HEK293T (cell line): ENCODE data around the gene SLCO1A2.

Experiments
- CTCF ChIA-PET: fragments of 350-600 bp; formaldehyde crosslinking; extraction: SDS; loops from one replicate; lab custom pipeline; 2021; ENCODE audit warnings: antibody characterized with exemption, inconsistent platforms; lab: Yijun Ruan, JAX
- POLR2A ChIA-PET: fragments of 350-600 bp; formaldehyde crosslinking; extraction: SDS; loops from one replicate; lab custom pipeline; 2020; ENCODE audit warnings: antibody characterized with exemption, inconsistent platforms; lab: Yijun Ruan, JAX
- DNase-seq: peaks from one replicate; pipeline ENCODE4 v3.0.0; 2012; ENCODE audit warnings: mixed read lengths; ENCODE audit errors: extremely low spot score
- ARNT ChIP-seq: fragments of 450-650 bp; IDR thresholded peaks from 2 replicates; pipeline ENCODE4 v1.6.1; 2017; ENCODE audit warnings: mild to moderate bottlenecking
- BHLHE40 ChIP-seq: fragments of 450-650 bp; IDR thresholded peaks from 2 replicates; pipeline ENCODE4 v1.6.1; 2016; ENCODE audit warnings: mild to moderate bottlenecking, moderate library complexity, borderline replicate concordance
- CTBP1 ChIP-seq: fragments of 450-650 bp; IDR thresholded peaks from 2 replicates; pipeline ENCODE4 v1.6.1; 2016; ENCODE audit warnings: borderline replicate concordance
- ELF4 ChIP-seq: fragments of 450-650 bp; IDR thresholded peaks from 2 replicates; pipeline ENCODE4 v1.6.1; 2017; ENCODE audit warnings: antibody characterized with exemption
- FOXA1 ChIP-seq: fragments of 450-650 bp; IDR thresholded peaks from 2 replicates; pipeline ENCODE4 v1.6.1; 2016; ENCODE audit warnings: mild to moderate bottlenecking
- FOXK2 ChIP-seq: fragments of 450-650 bp; IDR thresholded peaks from 2 replicates; pipeline ENCODE4 v1.6.1; 2016; ENCODE audit warnings: mild to moderate bottlenecking
- FOXM1 ChIP-seq: fragments of 450-650 bp; IDR thresholded peaks from 2 replicates; pipeline ENCODE4 v1.6.1; 2017; ENCODE audit warnings: mild to moderate bottlenecking, borderline replicate concordance
- HDGF ChIP-seq: fragments of 450-650 bp; IDR thresholded peaks from 2 replicates; pipeline ENCODE4 v1.6.1; 2017; ENCODE audit warnings: antibody characterized with exemption, borderline replicate concordance
- L3MBTL2 ChIP-seq: fragments of 450-650 bp; conservative IDR thresholded peaks from 2 replicates; pipeline ENCODE4 v1.6.1; 2016; ENCODE audit warnings: mild to moderate bottlenecking
- LEF1 ChIP-seq: fragments of 450-650 bp; IDR thresholded peaks from 2 replicates; pipeline ENCODE4 v1.6.1; 2017; ENCODE audit warnings: mild to moderate bottlenecking, borderline replicate concordance
- NFRKB ChIP-seq: fragments of 450-650 bp; IDR thresholded peaks from 2 replicates; pipeline ENCODE4 v1.6.1; 2016; ENCODE audit warnings: mild to moderate bottlenecking, moderate library complexity
- PKNOX1 ChIP-seq: fragments of 450-650 bp; IDR thresholded peaks from 2 replicates; pipeline ENCODE4 v1.6.1; 2016
- SP1 ChIP-seq: fragments of 450-650 bp; IDR thresholded peaks from 2 replicates; pipeline ENCODE4 v1.6.1; 2017
- SUZ12 ChIP-seq: fragments of 450-650 bp; IDR thresholded peaks from 2 replicates; pipeline ENCODE4 v1.6.1; 2016; ENCODE audit warnings: mild to moderate bottlenecking
- TARDBP ChIP-seq: fragments of 450-650 bp; IDR thresholded peaks from 2 replicates; pipeline ENCODE4 v1.6.1; 2016
- ZNF384 ChIP-seq: fragments of 450-650 bp; IDR thresholded peaks from 2 replicates; pipeline ENCODE4 v1.6.1; 2016

Gene SLCO1A2

GRCh38 chr12:21330682-21331253 lies 3.9 kb downstream of the SLCO1A2 start:
- no peak for DNase-seq
- ChIA-PET POLR2A (no interaction called here), CTCF (no interaction called here)
- TF ChIP-seq TARDBP (no peak), SUZ12 (no peak)

GRCh38 chr12:21328578-21328977 lies 6.1 kb downstream of the SLCO1A2 start:
- DNase-seq = no peak
- ChIA-PET CTCF (interaction anchor here (0.6 kb wide), 1 partner anchor 15 kb away, joined by 7 read pairs; no protein-coding TSS in a partner anchor), POLR2A (no interaction called here)
- no peak for TF ChIP-seq TARDBP
- TF ChIP-seq L3MBTL2 = no peak
- no peak for TF ChIP-seq NFRKB
- no peak for TF ChIP-seq HDGF
- TF ChIP-seq ARNT = no peak
- no peak for TF ChIP-seq SUZ12
- TF ChIP-seq PKNOX1 = no peak
- no peak for TF ChIP-seq ZNF384
- TF ChIP-seq SP1 = no peak
- no peak for TF ChIP-seq ELF4
- no peak for TF ChIP-seq FOXM1
- no peak for TF ChIP-seq FOXK2
- no peak for TF ChIP-seq BHLHE40
- no peak for TF ChIP-seq LEF1
- no peak for TF ChIP-seq CTBP1

- no peak for DNase-seq
- CTCF ChIA-PET = no interaction called here
- TF ChIP-seq BHLHE40 (no peak), ELF4 (no peak), LEF1 (no peak), FOXK2 (no peak), PKNOX1 (no peak), HDGF (no peak), CTBP1 (no peak), FOXA1 (no peak), SUZ12 (no peak), ARNT (no peak), SP1 (no peak), TARDBP (no peak), ZNF384 (no peak), FOXM1 (no peak), NFRKB (no peak), L3MBTL2 (no peak)
- POLR2A ChIA-PET = no interaction called here
Observed at GRCh38 chr12:21324551-21324950, 10.2 kb downstream of the SLCO1A2 start.

- POLR2A ChIA-PET = no interaction called here
- CTCF ChIA-PET = no interaction called here
- no peak for DNase-seq
- no peak for TF ChIP-seq BHLHE40
- no peak for TF ChIP-seq SP1
- no peak for TF ChIP-seq FOXA1
- TF ChIP-seq FOXK2 = no peak
- TF ChIP-seq CTBP1 = no peak
- no peak for TF ChIP-seq ARNT
- no peak for TF ChIP-seq ZNF384
- no peak for TF ChIP-seq NFRKB
- no peak for TF ChIP-seq TARDBP
Observed at GRCh38 chr12:21323736-21324135, 11.0 kb downstream of the SLCO1A2 start.

- POLR2A ChIA-PET = no interaction called here
- TF ChIP-seq SP1 (no peak), CTBP1 (no peak), BHLHE40 (no peak), ARNT (no peak), FOXA1 (no peak), ELF4 (no peak), PKNOX1 (no peak)
- DNase-seq = no peak
- CTCF ChIA-PET = no interaction called here
Observed at GRCh38 chr12:21308785-21309184, 25.9 kb downstream of the SLCO1A2 start.

- no peak for TF ChIP-seq SP1
- no peak for TF ChIP-seq ZNF384
- TF ChIP-seq HDGF = no peak
- no peak for TF ChIP-seq CTBP1
- TF ChIP-seq L3MBTL2 = no peak
- TF ChIP-seq FOXA1 = no peak
- POLR2A ChIA-PET = no interaction called here
- DNase-seq = no peak
- CTCF ChIA-PET = no interaction called here
Observed at GRCh38 chr12:21305661-21306060, 29.1 kb downstream of the SLCO1A2 start.

GRCh38 chr12:21300632-21301031 lies 34.1 kb downstream of the SLCO1A2 start:
- no peak for TF ChIP-seq TARDBP
- TF ChIP-seq ZNF384 = no peak
- no peak for TF ChIP-seq FOXM1
- no peak for TF ChIP-seq FOXA1
- TF ChIP-seq NFRKB = no peak
- TF ChIP-seq SUZ12 = no peak
- no peak for TF ChIP-seq HDGF
- ChIA-PET CTCF (interaction anchor here (1.0 kb wide), 1 partner anchor 13 kb away, joined by 3 read pairs; no protein-coding TSS in a partner anchor), POLR2A (no interaction called here)
- DNase-seq = no peak
